Gastrocnemius medialis (tissue), 4 donors: ENCODE results near the gene SEMA3A. TPM values are rescaled to one million over a fixed set of nuclear protein-coding genes. Genes with fewer than 3 reads are reported as not detected.

Experiments
- ATAC-seq, 2 donors: fragments of 150-250 bp; one replicate each; pipeline ENCODE4 v1.9.1; 2016
- DNase-seq, 2 donors: peaks; one replicate each; pipeline ENCODE4 v3.0.0-alpha.2; 2019
- H3K27ac ChIP-seq, 4 donors: fragments of 200-600 bp; sonication (generic); 1 replicate in 1 of 4; 2 replicates in 3 of 4; pipeline ENCODE4 v1.5.1; 2016 to 2018; ENCODE audit warnings: mild to moderate bottlenecking in 2 of 4, moderate library complexity in 1 of 4
- H3K27me3 ChIP-seq, 3 donors: fragments of 200-600 bp; sonication (generic) in 2 of 3; 1 replicate in 1 of 3; 2 replicates in 2 of 3; pipeline versions ENCODE4 v1.5.1 to v1.6.0; 2016 to 2019; ENCODE audit warnings: mild to moderate bottlenecking in 1 of 3, moderate library complexity in 1 of 3
- H3K36me3 ChIP-seq, 2 donors: fragments of 200-600 bp; sonication (generic) in 1 of 2; one replicate each; pipeline ENCODE4 v1.5.1; 2017 to 2018
- H3K4me1 ChIP-seq, 2 donors: fragments of 200-600 bp; sonication (generic) in 1 of 2; one replicate each; pipeline ENCODE4 v1.5.1; 2016 to 2017; ENCODE audit warnings: mild to moderate bottlenecking in 2 of 2
- H3K4me3 ChIP-seq, 4 donors: fragments of 200-600 bp; sonication (generic) in 3 of 4; 1 replicate in 1 of 4; 2 replicates in 3 of 4; pipeline ENCODE4 v1.5.1; 2016 to 2019; ENCODE audit warnings: mild to moderate bottlenecking in 2 of 4
- H3K9me3 ChIP-seq, 3 donors: fragments of 200-600 bp; sonication (generic) in 2 of 3; 1 replicate in 1 of 3; 2 replicates in 2 of 3; pipeline ENCODE4 v1.5.1; 2016 to 2019
- CTCF ChIP-seq, 5 experiments: fragments of 450-650 bp in 3 of 5; fragments of 200-600 bp in 2 of 5; sonication (generic) in 2 of 5; IDR thresholded peaks in 4 of 5; conservative IDR thresholded peaks in 1 of 5; 1 replicate in 4 of 5; 2 replicates in 1 of 5; pipeline ENCODE4 v1.5.1; 2016 to 2019; ENCODE audit warnings: antibody characterized with exemption in 5 of 5, mild to moderate bottlenecking in 3 of 5, moderate library complexity in 3 of 5
- POLR2A ChIP-seq, 2 donors: fragments of 450-650 bp; IDR thresholded peaks; one replicate each; pipeline ENCODE4 v1.6.1; 2017; ENCODE audit warnings: antibody characterized with exemption in 2 of 2, mild to moderate bottlenecking in 2 of 2, moderate library complexity in 2 of 2
- in situ Hi-C, 4 donors: fragments of 200-750 bp; cut with MboI; loops; one replicate each; pipeline versions ENCODE4 v1.15.0 to v1.8.0; 2017; ENCODE audit warnings: low sequenced_read_pairs in 4 of 4
- intact Hi-C: fragments of 100-400 bp; cut with DNase I; formaldehyde crosslinking; loops from one replicate; pipeline ENCODE4 v1.15.1; 2023; ENCODE audit warnings: low total_unique reads
- total RNA-seq, 4 donors: library from RNA; depleted of rRNA; stranded (reverse); fragments of >200 nt; gene quantifications; one replicate each; pipeline versions ENCODE4 v1.1.0 to v1.2.3, GENCODE V29; 2016

The SEMA3A gene
- total RNA-seq, 4 donors from 2014 or later, result 0.07 to 0.29 (median 0.13) TPM

- Histone ChIP-seq H3K27ac (no peak overlapping the region), H3K4me1 (no peaks in the 10 kb centered on the region), H3K9me3 (no peaks in the 10 kb centered on the region), H3K27me3 (no peaks in the 10 kb centered on the region), H3K4me3 (no peak overlapping the region), H3K36me3 (no peaks in the 10 kb centered on the region)
- TF ChIP-seq POLR2A (IDR thresholded peaks at IDR 0.05), result no peak
- TF ChIP-seq CTCF (IDR thresholded peaks at IDR 0.05 in 4 of 5, conservative IDR thresholded peaks at IDR 0.05 in 1 of 5), result no peak
- in situ Hi-C loops (loop anchor here in 2 of 4 donors (25.0 kb wide), 1 partner anchor 1060 kb away; no protein-coding TSS in a partner anchor), intact Hi-C loops (no loop called here)
- ATAC-seq (no peak), DNase-seq (no peak)
These were observed 242.4 kb downstream of the SEMA3A start for GRCh38 chr7:83952236-83952635.

- in situ Hi-C loops (no loop called here), intact Hi-C loops (no loop called here)
- H3K27me3 ChIP-seq, result no peaks in the 10 kb centered on the region
- H3K4me1 ChIP-seq, result no peaks in the 10 kb centered on the region
- no peak overlapping the region for H3K27ac ChIP-seq
- no peak overlapping the region for H3K4me3 ChIP-seq
- H3K36me3 ChIP-seq, result no peaks in the 10 kb centered on the region
- H3K9me3 ChIP-seq, result no peaks in the 10 kb centered on the region
- DNase-seq (no peak), ATAC-seq (no peak)
- TF ChIP-seq POLR2A (IDR thresholded peaks at IDR 0.05), result no peak
- TF ChIP-seq CTCF (IDR thresholded peaks at IDR 0.05 in 4 of 5, conservative IDR thresholded peaks at IDR 0.05 in 1 of 5), result no peak
These were observed 247.3 kb downstream of the SEMA3A start for GRCh38 chr7:83947260-83947659.

GRCh38 chr7:83946801-83947200 lies 247.8 kb downstream of the SEMA3A start:
- Histone ChIP-seq H3K4me1 (no peaks in the 10 kb centered on the region), H3K27me3 (no peaks in the 10 kb centered on the region), H3K9me3 (no peaks in the 10 kb centered on the region), H3K27ac (no peak overlapping the region), H3K4me3 (no peak overlapping the region), H3K36me3 (no peaks in the 10 kb centered on the region)
- intact Hi-C loops (no loop called here), in situ Hi-C loops (no loop called here)
- DNase-seq (no peak), ATAC-seq (no peak)
- TF ChIP-seq POLR2A (IDR thresholded peaks at IDR 0.05) (no peak), CTCF (IDR thresholded peaks at IDR 0.05 in 4 of 5, conservative IDR thresholded peaks at IDR 0.05 in 1 of 5) (no peak)

- DNase-seq, result no peak
- H3K4me1 ChIP-seq, result no peaks in the 10 kb centered on the region
- TF ChIP-seq POLR2A (IDR thresholded peaks at IDR 0.05) (no peak), CTCF (IDR thresholded peaks at IDR 0.05 in 4 of 5, conservative IDR thresholded peaks at IDR 0.05 in 1 of 5) (no peak)
- no peaks in the 10 kb centered on the region for H3K27me3 ChIP-seq
- H3K4me3 ChIP-seq, result no peak overlapping the region
- H3K27ac ChIP-seq, result no peak overlapping the region
- no peaks in the 10 kb centered on the region for H3K36me3 ChIP-seq
- intact Hi-C loops (no loop called here), in situ Hi-C loops (no loop called here)
- no peak for ATAC-seq
- H3K9me3 ChIP-seq, result no peaks in the 10 kb centered on the region
These were observed 253.3 kb downstream of the SEMA3A start for GRCh38 chr7:83941300-83941699.

GRCh38 chr7:83937930-83938329 lies 256.7 kb downstream of the SEMA3A start:
- H3K4me1 ChIP-seq, result no peaks in the 10 kb centered on the region
- no peak overlapping the region for H3K4me3 ChIP-seq
- H3K36me3 ChIP-seq, result no peaks in the 10 kb centered on the region
- no peak for ATAC-seq
- H3K9me3 ChIP-seq, result no peaks in the 10 kb centered on the region
- intact Hi-C loops (loop anchor here (5.0 kb wide), 1 partner anchor 1084 kb away; no protein-coding TSS in a partner anchor), in situ Hi-C loops (no loop called here)
- DNase-seq, result no peak
- H3K27ac ChIP-seq, result no peak overlapping the region
- TF ChIP-seq CTCF (IDR thresholded peaks at IDR 0.05 in 4 of 5, conservative IDR thresholded peaks at IDR 0.05 in 1 of 5), result no peak
- no peak for TF ChIP-seq POLR2A (IDR thresholded peaks at IDR 0.05)
- H3K27me3 ChIP-seq, result no peaks in the 10 kb centered on the region
